GM18526 (cell line): ENCODE data around the gene FBLN7.

Experiments used
- POLR2A ChIP-seq: IDR thresholded peaks from 3 replicates; pipeline ENCODE4 v1.6.1; 2011; ENCODE audit not compliant: insufficient read length; ENCODE audit errors: extremely low read depth

Gene FBLN7

DNA sequence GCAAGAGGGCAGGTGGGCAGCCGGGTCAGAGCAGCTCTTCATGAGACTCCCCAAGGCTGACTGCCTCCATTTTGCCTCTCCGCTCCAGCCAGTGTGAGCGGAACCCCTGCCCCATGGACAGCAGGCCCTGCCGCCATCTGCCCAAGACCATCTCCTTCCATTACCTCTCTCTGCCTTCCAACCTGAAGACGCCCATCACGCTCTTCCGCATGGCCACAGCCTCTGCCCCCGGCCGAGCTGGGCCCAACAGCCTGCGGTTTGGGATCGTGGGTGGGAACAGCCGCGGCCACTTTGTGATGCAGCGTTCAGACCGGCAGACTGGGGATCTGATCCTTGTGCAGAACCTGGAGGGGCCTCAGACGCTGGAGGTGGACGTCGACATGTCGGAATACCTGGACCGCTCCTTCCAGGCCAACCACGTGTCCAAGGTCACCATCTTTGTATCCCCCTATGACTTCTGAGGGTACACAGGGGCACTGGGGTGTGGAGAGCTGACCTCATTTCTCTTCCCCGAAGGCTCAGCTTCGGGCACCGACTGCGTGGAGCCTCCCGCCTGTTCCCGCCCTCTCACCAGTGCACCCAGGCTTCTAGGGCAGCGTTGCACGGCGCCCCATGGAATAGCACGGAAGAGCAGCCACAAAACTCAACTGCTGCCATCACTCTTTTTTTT is 49.0 kb downstream of the FBLN7 start:
- TF ChIP-seq POLR2A: no peak

DNA sequence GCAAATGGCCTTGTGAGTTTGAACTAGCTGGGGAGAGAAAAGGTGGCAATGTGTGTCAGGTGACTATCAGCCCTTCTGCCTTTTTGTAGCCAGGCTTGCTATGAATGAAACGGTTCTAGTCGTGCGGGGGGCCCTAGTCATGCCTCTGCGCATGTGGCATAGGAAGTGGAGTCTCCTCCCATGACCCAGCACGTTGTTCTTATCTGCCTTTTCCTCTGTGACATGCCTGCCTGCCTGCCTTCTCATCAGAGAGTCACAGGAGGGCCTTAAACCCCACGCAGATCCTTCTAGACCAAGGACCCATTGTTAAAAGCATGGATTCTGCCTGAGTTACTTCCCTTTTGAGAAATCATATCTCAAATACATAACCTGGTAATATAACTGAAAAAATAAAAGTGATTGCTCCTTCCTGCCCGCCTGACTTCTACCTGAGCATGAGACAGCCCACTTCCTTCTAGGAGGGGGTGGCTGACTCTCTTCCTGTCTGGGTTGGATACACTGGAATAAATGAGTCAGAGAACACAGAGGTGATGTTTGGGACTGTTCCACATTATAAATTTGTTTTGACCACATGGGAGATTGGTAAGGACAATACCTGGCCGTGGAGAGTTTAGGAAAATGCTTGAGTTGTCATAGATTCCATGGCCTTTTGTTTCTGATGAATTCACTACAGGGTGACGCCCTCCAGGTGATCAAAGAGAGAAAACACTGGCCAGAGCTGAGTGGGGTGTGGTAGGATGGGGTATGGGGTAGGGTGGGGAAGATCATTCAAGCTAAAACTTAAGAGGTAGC is 49.8 kb downstream of the FBLN7 start:
- no peak for TF ChIP-seq POLR2A

DNA sequence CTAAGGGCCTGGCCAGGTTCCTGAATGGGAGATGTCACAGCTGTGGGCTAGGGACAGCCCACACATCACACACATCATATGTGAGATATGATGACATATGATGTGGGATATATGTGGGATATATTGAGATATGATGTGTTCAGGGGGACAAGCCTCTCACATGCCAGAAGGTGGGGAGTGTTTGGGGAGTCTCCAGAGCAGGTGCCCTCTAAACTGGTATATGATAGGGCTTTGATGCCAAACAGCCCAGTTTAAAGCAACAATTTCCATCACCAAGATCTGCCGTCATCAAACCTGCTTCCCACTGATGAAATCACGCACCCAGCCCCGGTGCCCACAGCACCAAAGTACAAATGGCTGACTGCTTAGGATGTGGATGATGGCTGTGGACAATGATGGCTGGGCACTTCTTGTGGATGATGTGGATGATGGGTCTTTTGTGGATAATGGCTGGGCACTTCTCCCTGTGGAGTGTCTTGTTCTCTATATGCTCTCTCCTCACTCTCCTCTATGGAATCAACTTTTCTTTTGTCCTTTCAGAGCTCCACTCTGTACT is 50.9 kb downstream of the FBLN7 start:
- no peak for TF ChIP-seq POLR2A

DNA sequence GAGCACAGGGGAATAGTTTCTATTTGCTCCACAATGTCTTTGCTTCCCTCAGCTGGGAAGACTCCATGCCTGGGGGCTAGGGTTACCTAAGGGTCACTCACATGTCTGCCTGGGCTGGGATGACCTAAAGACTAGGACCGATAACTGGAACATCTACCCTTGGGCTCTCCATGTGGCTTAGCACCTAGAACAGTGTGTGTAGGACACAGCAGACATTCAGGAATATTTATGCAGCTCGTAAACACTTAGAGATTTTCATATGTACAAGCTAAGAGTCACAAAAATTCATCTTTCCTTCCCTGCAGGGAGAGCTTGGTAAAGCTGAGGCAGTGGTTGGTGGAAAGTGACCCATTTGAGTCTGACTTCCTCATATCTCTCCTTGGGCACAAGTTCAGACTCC is 55.8 kb downstream of the FBLN7 start:
- TF ChIP-seq POLR2A: no peak

DNA sequence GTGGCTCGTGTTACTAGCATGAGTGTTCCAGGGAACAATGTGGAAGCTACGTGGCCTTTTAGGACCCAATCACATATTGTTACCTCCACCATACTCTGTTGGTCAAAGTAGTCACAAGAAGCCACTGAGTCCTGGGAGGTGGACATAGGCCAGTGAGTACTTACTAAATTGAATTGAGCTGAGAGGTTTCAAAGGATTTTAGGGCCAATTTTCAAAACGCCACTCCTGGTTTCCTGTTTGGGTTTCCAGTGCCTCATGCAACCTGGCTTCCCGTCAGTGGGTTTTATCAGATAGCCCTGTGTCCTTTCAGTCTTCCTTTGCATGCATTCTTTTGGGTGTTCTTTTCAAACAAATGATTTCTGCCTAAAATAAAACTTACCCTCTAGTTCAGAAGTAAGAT is 56.3 kb downstream of the FBLN7 start:
- TF ChIP-seq POLR2A: no peak

DNA sequence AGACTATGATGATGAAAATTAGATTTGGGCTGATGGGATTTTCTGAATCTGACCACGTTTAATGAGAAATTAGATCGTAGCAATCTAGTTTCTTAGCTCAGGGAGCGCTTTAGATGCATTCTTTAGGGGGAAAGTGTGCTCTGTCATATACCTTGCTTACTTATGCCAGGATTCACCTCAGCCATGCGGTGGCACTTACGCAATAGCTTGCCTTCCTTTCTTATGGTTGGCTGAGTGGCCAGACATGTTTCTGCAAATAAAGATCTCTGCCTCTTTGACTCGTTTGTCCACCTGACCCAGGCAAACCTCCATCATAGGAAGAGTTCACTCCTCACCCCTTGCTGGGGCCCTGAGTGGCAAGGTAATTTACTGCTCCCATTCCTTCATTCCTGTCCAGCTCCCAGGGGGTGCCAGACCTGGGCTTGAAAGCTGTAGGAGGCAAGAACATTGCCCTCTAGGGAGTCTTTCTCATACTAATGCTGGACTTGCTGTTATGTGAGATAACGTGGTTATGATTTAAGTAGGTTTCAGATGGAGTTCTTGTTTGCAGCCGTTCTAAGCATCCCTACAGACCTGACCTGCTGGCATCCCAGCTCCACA is 57.1 kb downstream of the FBLN7 start:
- TF ChIP-seq POLR2A: no peak

DNA sequence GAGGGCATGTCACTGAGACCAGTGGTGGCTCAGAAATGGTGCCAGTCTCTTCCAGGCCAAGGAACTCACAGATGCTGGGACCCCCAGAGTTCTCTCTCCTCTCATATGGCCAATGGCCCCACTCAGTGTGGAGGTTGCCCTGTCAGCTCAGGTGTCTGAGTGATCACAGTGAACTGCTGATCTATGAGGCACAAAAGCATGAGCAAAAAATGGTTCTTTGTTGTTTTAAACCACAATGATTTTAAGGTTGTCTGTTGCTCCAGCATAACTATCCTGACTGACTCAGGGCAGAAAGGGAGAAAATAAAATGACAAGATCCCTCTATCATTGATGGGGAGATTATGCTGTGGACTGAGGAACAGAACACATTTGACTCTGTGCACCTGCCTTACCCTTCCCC is 57.8 kb downstream of the FBLN7 start:
- TF ChIP-seq POLR2A: no peak

DNA sequence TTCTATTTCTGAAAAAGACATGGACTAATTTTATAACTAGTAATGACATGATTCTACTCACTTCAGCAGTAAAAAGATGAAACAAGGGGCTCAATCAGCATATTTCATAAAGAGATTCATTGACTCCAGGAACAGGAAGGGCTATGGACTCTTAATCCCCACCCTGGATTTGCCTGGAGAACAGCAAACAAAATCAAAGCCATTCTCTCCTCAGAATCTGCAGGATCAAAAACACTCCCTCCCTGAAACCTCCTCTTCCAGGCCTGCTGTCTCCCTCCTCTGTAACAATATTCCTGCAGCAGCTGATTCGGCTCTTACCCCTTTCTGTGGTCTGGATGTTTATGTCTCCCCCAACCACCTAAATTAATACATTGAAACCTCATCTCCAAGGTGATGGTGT is 59.7 kb downstream of the FBLN7 start:
- TF ChIP-seq POLR2A: no peak

DNA sequence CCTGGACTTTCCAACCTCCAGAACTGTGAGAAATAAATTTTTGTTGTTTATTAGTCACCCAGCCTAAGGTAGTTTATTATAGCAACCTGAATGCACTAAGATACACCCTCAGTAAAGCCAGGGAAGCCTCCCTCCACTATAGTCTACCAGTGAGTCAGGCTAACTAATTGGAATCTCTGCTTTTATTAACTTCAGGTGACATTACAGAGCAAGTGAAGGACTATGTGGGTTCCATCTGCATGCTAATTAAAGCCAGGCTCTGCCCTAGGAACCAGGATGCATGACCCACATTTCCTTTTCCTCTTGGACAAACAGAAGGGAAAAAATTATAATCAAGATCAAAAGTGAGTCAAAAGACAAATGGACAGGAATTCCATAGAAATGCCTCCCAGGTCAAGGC is 60.6 kb downstream of the FBLN7 start:
- no peak for TF ChIP-seq POLR2A

DNA sequence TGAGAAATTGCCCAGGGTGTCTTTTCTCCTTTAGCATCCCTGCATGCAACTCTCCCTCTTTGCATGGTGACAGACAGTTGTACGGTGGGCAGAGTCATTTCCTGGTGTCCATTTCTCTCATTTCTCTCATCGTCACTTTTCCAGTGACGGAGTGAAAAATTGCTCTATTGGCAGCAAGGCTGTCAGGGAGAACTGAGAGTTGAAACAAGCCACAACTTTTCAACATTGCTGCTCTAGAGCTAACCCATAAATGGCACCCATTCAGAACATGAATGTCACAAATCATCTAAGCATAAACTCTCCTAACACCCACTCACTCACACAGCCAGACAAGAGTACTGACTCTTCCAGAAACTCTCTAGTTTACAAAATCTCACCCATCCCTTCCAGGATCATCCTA is 61.0 kb downstream of the FBLN7 start:
- TF ChIP-seq POLR2A: no peak

DNA sequence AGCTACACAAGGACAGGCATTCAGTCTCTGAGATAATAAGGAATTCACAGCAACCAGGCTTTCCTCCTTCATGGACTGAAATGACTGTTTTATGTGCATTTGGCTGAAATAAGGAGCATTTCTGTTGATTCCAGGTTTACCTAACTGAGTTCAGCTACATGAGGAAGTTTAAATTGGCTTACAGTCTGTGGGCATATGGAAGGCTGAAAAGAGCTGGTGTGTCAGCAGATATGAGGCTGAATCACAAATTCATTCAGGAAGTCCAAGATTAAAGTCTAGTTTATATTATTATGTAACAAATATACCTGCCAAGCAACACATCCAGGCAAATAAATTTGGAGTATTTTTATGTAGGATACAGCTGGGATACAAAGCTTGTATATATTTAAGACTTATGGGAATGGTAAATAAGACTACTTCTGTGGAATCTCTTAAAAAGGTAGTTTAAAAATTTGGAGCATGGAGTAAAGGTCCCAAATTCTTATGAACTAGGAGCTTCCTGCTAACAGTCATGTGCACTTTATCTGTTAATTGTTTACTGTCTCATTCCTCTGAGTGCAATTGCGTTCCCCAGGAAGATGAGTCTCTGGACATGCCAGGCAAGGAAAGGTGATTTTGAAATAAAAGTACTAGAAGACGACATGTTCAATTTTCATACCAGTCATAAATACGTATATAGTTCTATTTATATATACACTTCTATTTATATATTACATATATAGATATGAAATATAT is 63.7 kb downstream of the FBLN7 start:
- no peak for TF ChIP-seq POLR2A

DNA sequence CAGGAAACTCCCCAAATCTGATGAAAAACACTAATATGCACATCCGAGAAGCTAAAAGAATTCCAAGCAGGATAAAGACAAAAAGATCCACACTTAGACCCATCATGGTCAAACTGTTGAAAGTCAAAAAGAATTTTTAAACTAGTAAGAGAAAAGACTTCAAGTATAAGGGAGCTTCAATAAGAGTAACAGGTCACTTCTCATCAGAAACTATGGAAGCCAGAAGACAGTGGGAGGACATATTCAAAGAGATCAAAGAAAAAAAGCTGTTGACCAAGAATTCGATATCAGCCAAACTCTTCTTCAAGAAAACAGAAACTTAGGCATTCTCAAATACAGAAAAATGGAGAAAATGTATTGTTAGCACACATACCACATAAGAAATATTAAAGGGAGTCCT is 66.2 kb downstream of the FBLN7 start:
- no peak for TF ChIP-seq POLR2A

DNA sequence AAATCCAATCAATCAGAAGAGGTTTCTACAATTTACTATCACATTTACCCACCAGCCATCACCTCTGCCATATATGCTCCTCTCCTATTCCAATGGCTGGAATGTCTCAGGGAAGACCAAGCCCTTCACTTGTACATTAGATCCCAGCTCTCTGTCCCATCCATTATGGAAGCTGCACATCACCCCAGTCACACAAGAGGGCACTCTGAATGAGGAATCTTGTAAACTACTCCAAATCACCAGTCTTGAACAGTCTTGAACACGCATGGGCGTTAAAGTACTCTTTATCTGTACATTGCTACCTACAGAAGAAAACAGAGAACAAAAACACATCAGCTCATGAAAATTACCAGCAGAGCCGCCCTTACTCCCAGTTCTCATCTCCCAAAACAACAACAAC is 78.0 kb downstream of the FBLN7 start:
- TF ChIP-seq POLR2A: no peak

DNA sequence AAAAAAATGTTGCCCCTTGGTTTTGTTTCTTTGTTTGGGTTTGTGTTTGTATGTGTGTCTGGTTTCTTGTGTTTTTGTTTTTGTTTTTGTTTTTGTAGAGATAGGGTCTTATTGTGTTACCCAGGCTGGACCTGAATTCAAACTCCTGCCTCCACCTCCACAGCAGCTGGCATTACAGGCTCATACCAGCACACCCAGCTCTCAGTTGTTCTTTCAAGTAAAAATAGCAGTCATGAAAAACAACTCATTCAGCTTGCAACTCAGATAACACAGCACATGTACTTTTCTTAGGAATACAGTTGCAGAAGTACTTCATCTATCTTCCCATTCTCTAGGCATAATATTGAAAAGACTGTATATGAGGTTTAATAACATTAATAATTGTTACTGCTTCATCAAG is 79.7 kb downstream of the FBLN7 start:
- TF ChIP-seq POLR2A: no peak

DNA sequence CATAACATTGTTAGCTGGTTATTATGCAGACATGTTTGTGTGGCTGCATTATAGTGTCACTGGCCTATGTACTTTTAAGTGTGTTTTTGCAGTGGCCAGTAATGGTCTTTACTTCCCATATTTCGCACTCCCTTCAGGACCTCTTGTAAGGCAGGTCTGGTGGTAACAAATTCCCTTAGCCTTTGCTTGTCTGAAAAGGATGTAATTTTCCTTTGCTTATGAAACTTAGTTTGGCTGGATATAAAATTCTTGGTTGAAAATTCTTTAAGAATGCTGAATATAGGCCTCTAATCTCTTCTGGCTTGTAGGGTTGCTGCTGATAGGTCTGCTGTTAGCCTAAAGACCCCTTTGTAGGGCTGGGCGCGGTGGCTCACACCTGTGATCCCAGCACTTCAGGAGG is 82.0 kb downstream of the FBLN7 start:
- no peak for TF ChIP-seq POLR2A
